HG03354 (cell line): ENCODE measurements around the gene WDR26.
"Not testable (repeated sequence)": the region's sequence is repeated elsewhere in the genome, so short reads cannot be mapped to it uniquely, and the experiment has no call there.

Experiments
- ATAC-seq: cut with Tn5 transposase; IDR thresholded peaks from one replicate; pipeline ENCODE4 v1.9.1; 2021; ENCODE audit warnings: mild to moderate bottlenecking; ENCODE audit not compliant: unreplicated experiment, poor library complexity, severe bottlenecking

Gene WDR26

GRCh38 chr1:224434691-224435317, at the start of gene WDR26:
Gene WDR26, minus strand, starts transcription at chr1:224434797.
- ATAC-seq, result peak; percentile 93

GRCh38 chr1:224483206-224483605, 48.6 kb upstream of the WDR26 start:
- not testable (repeated sequence) for ATAC-seq

- no peak for ATAC-seq
Observed at GRCh38 chr1:224482619-224483018, 48.0 kb upstream of the WDR26 start.

GRCh38 chr1:224481601-224482000, 47.0 kb upstream of the WDR26 start:
- no peak for ATAC-seq

- not testable (repeated sequence) for ATAC-seq
Observed at GRCh38 chr1:224480888-224481459, 46.4 kb upstream of the WDR26 start.

GRCh38 chr1:224480200-224480599, 45.6 kb upstream of the WDR26 start:
- not testable (repeated sequence) for ATAC-seq

GRCh38 chr1:224472806-224473205, 38.2 kb upstream of the WDR26 start:
- no peak for ATAC-seq

GRCh38 chr1:224466154-224466553, 31.6 kb upstream of the WDR26 start:
- ATAC-seq, result no peak

GRCh38 chr1:224459966-224460365, 25.4 kb upstream of the WDR26 start:
- no peak for ATAC-seq

GRCh38 chr1:224458996-224459395, 24.4 kb upstream of the WDR26 start:
- no peak for ATAC-seq

- ATAC-seq, result no peak
Observed at GRCh38 chr1:224458296-224458695, 23.7 kb upstream of the WDR26 start.

GRCh38 chr1:224457782-224458144, 23.2 kb upstream of the WDR26 start:
- ATAC-seq, result no peak

GRCh38 chr1:224456637-224456953, 22.0 kb upstream of the WDR26 start:
- no peak for ATAC-seq

- ATAC-seq, result no peak
Observed at GRCh38 chr1:224454402-224455055, 19.9 kb upstream of the WDR26 start.

- ATAC-seq, result no peak
Observed at GRCh38 chr1:224450561-224451350, 16.2 kb upstream of the WDR26 start.

GRCh38 chr1:224450159-224450558, 15.6 kb upstream of the WDR26 start:
- no peak for ATAC-seq

GRCh38 chr1:224448453-224449017, 13.9 kb upstream of the WDR26 start:
- ATAC-seq, result no peak

GRCh38 chr1:224447971-224448370, 13.4 kb upstream of the WDR26 start:
- ATAC-seq, result no peak

- no peak for ATAC-seq
Observed at GRCh38 chr1:224447251-224447650, 12.7 kb upstream of the WDR26 start.

GRCh38 chr1:224438989-224439388, 4.4 kb upstream of the WDR26 start:
- no peak for ATAC-seq
